ENCODE data around the gene CDK18. TPM values are rescaled to one million over a fixed set of nuclear protein-coding genes. Genes with fewer than 3 reads are reported as not detected.

Gene CDK18
- total and polyA plus RNA-seq, 3 experiments from 2014 or later, result 0.43 to 1.6 (median 1.4) TPM

GRCh38 chr1:205492201-205492667 is 12.2 kb upstream of the CDK18 start:
- DNase-seq, result no peak
- Histone ChIP-seq H3K36me3 (ENCODE audit: insufficient read depth, low read length) (no peaks in the 10 kb centered on the region), H3K4me3 (ENCODE audit: low read length) (no peak overlapping the region), H3K9me3 (ENCODE audit: low read length) (no peaks in the 10 kb centered on the region), H3K27ac (ENCODE audit: low read depth, low read length) (no peak overlapping the region), H3K27me3 (ENCODE audit: insufficient read depth, low read length, poor library complexity, severe bottlenecking) (peaks cover 12% of the 10 kb centered on the region), H3K4me1 (ENCODE audit: insufficient read depth, low read length) (no peaks in the 10 kb centered on the region)
- Mint-ChIP-seq H3K9me3 (no peaks in the 10 kb centered on the region), H3K36me3 (no peaks in the 10 kb centered on the region), H3K27me3 (peaks cover 14 to 43% of the 10 kb centered on the region in 2 donors), H3K4me1 (no peaks in the 10 kb centered on the region), H3K27ac (no peak overlapping the region), H3K4me3 (no peak overlapping the region)
- POLR2A ChIA-PET, result no interaction called here
- CTCF ChIA-PET, result interaction anchor here (0.6 to 3.6 kb wide), 5 partner anchors 32 to 165 kb away, joined by 3 to 21 read pairs (median 4); no protein-coding TSS in a partner anchor

GRCh38 chr1:205492774-205493173 is 11.7 kb upstream of the CDK18 start:
- H3K4me1 Mint-ChIP-seq, result no peaks in the 10 kb centered on the region
- ChIA-PET CTCF (interaction anchor here (1.4 to 3.6 kb wide), 2 partner anchors 31 to 62 kb away, joined by 4 to 21 read pairs; no protein-coding TSS in a partner anchor), POLR2A (no interaction called here)
- H3K4me3 Mint-ChIP-seq, result no peak overlapping the region
- peaks cover 14 to 46% of the 10 kb centered on the region in 2 donors for H3K27me3 Mint-ChIP-seq
- no peaks in the 10 kb centered on the region for H3K36me3 ChIP-seq (ENCODE audit: insufficient read depth, low read length)
- peaks cover 12% of the 10 kb centered on the region for H3K27me3 ChIP-seq (ENCODE audit: insufficient read depth, low read length, poor library complexity, severe bottlenecking)
- no peaks in the 10 kb centered on the region for H3K36me3 Mint-ChIP-seq
- H3K27ac ChIP-seq (ENCODE audit: low read depth, low read length), result no peak overlapping the region
- no peaks in the 10 kb centered on the region for H3K9me3 Mint-ChIP-seq
- H3K27ac Mint-ChIP-seq, result no peak overlapping the region
- H3K9me3 ChIP-seq (ENCODE audit: low read length), result no peaks in the 10 kb centered on the region
- no peak for DNase-seq
- no peaks in the 10 kb centered on the region for H3K4me1 ChIP-seq (ENCODE audit: insufficient read depth, low read length)
- no peak overlapping the region for H3K4me3 ChIP-seq (ENCODE audit: low read length)

GRCh38 chr1:205493241-205494085 is 11.0 kb upstream of the CDK18 start:
- Mint-ChIP-seq H3K4me3 (no peak overlapping the region), H3K27ac (no peak overlapping the region), H3K9me3 (no peaks in the 10 kb centered on the region), H3K27me3 (peaks cover 14 to 43% of the 10 kb centered on the region in 2 donors), H3K36me3 (no peaks in the 10 kb centered on the region), H3K4me1 (no peaks in the 10 kb centered on the region)
- no peaks in the 10 kb centered on the region for H3K4me1 ChIP-seq (ENCODE audit: insufficient read depth, low read length)
- ChIA-PET POLR2A (no interaction called here), CTCF (interaction anchor here (1.2 to 3.6 kb wide), 3 partner anchors 31 to 96 kb away, joined by 3 to 21 read pairs (median 4); no protein-coding TSS in a partner anchor)
- no peak overlapping the region for H3K4me3 ChIP-seq (ENCODE audit: low read length)
- no peaks in the 10 kb centered on the region for H3K36me3 ChIP-seq (ENCODE audit: insufficient read depth, low read length)
- no peak overlapping the region for H3K27ac ChIP-seq (ENCODE audit: low read depth, low read length)
- H3K27me3 ChIP-seq (ENCODE audit: insufficient read depth, low read length, poor library complexity, severe bottlenecking), result peaks cover 12% of the 10 kb centered on the region
- H3K9me3 ChIP-seq (ENCODE audit: low read length), result no peaks in the 10 kb centered on the region
- DNase-seq, result no peak

GRCh38 chr1:205494115-205494514 is 10.4 kb upstream of the CDK18 start:
- Histone ChIP-seq H3K9me3 (ENCODE audit: low read length) (no peaks in the 10 kb centered on the region), H3K36me3 (ENCODE audit: insufficient read depth, low read length) (no peaks in the 10 kb centered on the region), H3K4me3 (ENCODE audit: low read length) (no peak overlapping the region), H3K27me3 (ENCODE audit: insufficient read depth, low read length, poor library complexity, severe bottlenecking) (peaks cover 12% of the 10 kb centered on the region), H3K27ac (ENCODE audit: low read depth, low read length) (no peak overlapping the region), H3K4me1 (ENCODE audit: insufficient read depth, low read length) (no peaks in the 10 kb centered on the region)
- H3K9me3 Mint-ChIP-seq, result no peaks in the 10 kb centered on the region
- H3K4me3 Mint-ChIP-seq, result no peak overlapping the region
- no peak overlapping the region for H3K27ac Mint-ChIP-seq
- no peaks in the 10 kb centered on the region for H3K36me3 Mint-ChIP-seq
- ChIA-PET POLR2A (no interaction called here), CTCF (interaction anchor here (1.1 to 1.2 kb wide), 2 partner anchors 30 to 97 kb away, joined by 3 read pairs; no protein-coding TSS in a partner anchor)
- H3K4me1 Mint-ChIP-seq, result no peaks in the 10 kb centered on the region
- H3K27me3 Mint-ChIP-seq, result peaks cover 14 to 38% of the 10 kb centered on the region in 2 donors
- DNase-seq, result no peak

- ChIA-PET CTCF (interaction anchor here (1.1 to 1.9 kb wide), 2 partner anchors 10 to 28 kb away, joined by 3 to 9 read pairs; no protein-coding TSS in a partner anchor), POLR2A (no interaction called here)
- Mint-ChIP-seq H3K9me3 (no peaks in the 10 kb centered on the region), H3K4me3 (no peak overlapping the region), H3K4me1 (no peaks in the 10 kb centered on the region), H3K36me3 (no peaks in the 10 kb centered on the region), H3K27me3 (peaks cover 14 to 34% of the 10 kb centered on the region in 2 donors), H3K27ac (no peak overlapping the region)
- H3K27me3 ChIP-seq (ENCODE audit: insufficient read depth, low read length, poor library complexity, severe bottlenecking), result peaks cover 12% of the 10 kb centered on the region
- H3K27ac ChIP-seq (ENCODE audit: low read depth, low read length), result no peak overlapping the region
- no peaks in the 10 kb centered on the region for H3K4me1 ChIP-seq (ENCODE audit: insufficient read depth, low read length)
- no peak for DNase-seq
- no peaks in the 10 kb centered on the region for H3K36me3 ChIP-seq (ENCODE audit: insufficient read depth, low read length)
- H3K4me3 ChIP-seq (ENCODE audit: low read length), result no peak overlapping the region
- H3K9me3 ChIP-seq (ENCODE audit: low read length), result no peaks in the 10 kb centered on the region
These were observed 9.1 kb upstream of the CDK18 start for GRCh38 chr1:205495237-205495823.

- Histone ChIP-seq H3K36me3 (ENCODE audit: insufficient read depth, low read length) (no peaks in the 10 kb centered on the region), H3K9me3 (ENCODE audit: low read length) (no peaks in the 10 kb centered on the region), H3K4me1 (ENCODE audit: insufficient read depth, low read length) (no peaks in the 10 kb centered on the region), H3K27ac (ENCODE audit: low read depth, low read length) (no peak overlapping the region), H3K27me3 (ENCODE audit: insufficient read depth, low read length, poor library complexity, severe bottlenecking) (peaks cover 10% of the 10 kb centered on the region), H3K4me3 (ENCODE audit: low read length) (no peak overlapping the region)
- POLR2A ChIA-PET, result no interaction called here
- H3K36me3 Mint-ChIP-seq, result no peaks in the 10 kb centered on the region
- CTCF ChIA-PET, result interaction anchor here (0.9 to 1.9 kb wide), 2 partner anchors 11 to 100 kb away, joined by 3 to 9 read pairs; no protein-coding TSS in a partner anchor
- no peak overlapping the region for H3K4me3 Mint-ChIP-seq
- H3K9me3 Mint-ChIP-seq, result no peaks in the 10 kb centered on the region
- DNase-seq, result no peak
- peak overlapping the region in 1 of 8 donors; percentile 32 for H3K27ac Mint-ChIP-seq
- H3K4me1 Mint-ChIP-seq, result no peaks in the 10 kb centered on the region
- H3K27me3 Mint-ChIP-seq, result peaks cover 14 to 34% of the 10 kb centered on the region in 2 donors
These were observed 7.8 kb upstream of the CDK18 start for GRCh38 chr1:205496661-205497060.

GRCh38 chr1:205497351-205497750 is 7.1 kb upstream of the CDK18 start:
- ChIA-PET POLR2A (no interaction called here), CTCF (interaction anchor here (0.9 to 1.5 kb wide), 2 partner anchors 10 to 12 kb away, joined by 3 to 5 read pairs; no protein-coding TSS in a partner anchor)
- Mint-ChIP-seq H3K4me1 (no peaks in the 10 kb centered on the region), H3K27me3 (peaks cover 11 to 30% of the 10 kb centered on the region in 2 donors), H3K9me3 (no peaks in the 10 kb centered on the region), H3K4me3 (no peak overlapping the region), H3K27ac (peak overlapping the region in 1 of 8 donors; percentile 25), H3K36me3 (no peaks in the 10 kb centered on the region)
- H3K4me1 ChIP-seq (ENCODE audit: insufficient read depth, low read length), result no peaks in the 10 kb centered on the region
- no peaks in the 10 kb centered on the region for H3K36me3 ChIP-seq (ENCODE audit: insufficient read depth, low read length)
- H3K27ac ChIP-seq (ENCODE audit: low read depth, low read length), result no peak overlapping the region
- no peak for DNase-seq
- peaks cover 4% of the 10 kb centered on the region for H3K27me3 ChIP-seq (ENCODE audit: insufficient read depth, low read length, poor library complexity, severe bottlenecking)
- no peaks in the 10 kb centered on the region for H3K9me3 ChIP-seq (ENCODE audit: low read length)
- H3K4me3 ChIP-seq (ENCODE audit: low read length), result no peak overlapping the region

GRCh38 chr1:205499789-205500188 is 4.7 kb upstream of the CDK18 start:
- POLR2A ChIA-PET, result no interaction called here

More at GRCh38 chr1:205499789-205500188, 4.7 kb upstream of the CDK18 start:
- Histone ChIP-seq H3K4me1 (ENCODE audit: insufficient read depth, low read length) (no peaks in the 10 kb centered on the region), H3K27me3 (ENCODE audit: insufficient read depth, low read length, poor library complexity, severe bottlenecking) (no peaks in the 10 kb centered on the region), H3K36me3 (ENCODE audit: insufficient read depth, low read length) (no peaks in the 10 kb centered on the region), H3K9me3 (ENCODE audit: low read length) (no peaks in the 10 kb centered on the region), H3K27ac (ENCODE audit: low read depth, low read length) (no peak overlapping the region), H3K4me3 (ENCODE audit: low read length) (no peak overlapping the region)
- no peaks in the 10 kb centered on the region for H3K9me3 Mint-ChIP-seq
- peaks cover 3 to 6% (median 5%) of the 10 kb centered on the region in 3 donors for H3K4me1 Mint-ChIP-seq
- peaks cover 4 to 17% of the 10 kb centered on the region in 2 donors for H3K27me3 Mint-ChIP-seq
- H3K36me3 Mint-ChIP-seq, result no peaks in the 10 kb centered on the region
- no peak for DNase-seq
- no peak overlapping the region for H3K27ac Mint-ChIP-seq
- CTCF ChIA-PET, result interaction anchor here (1.7 to 1.9 kb wide), 3 partner anchors 12 to 23 kb away, joined by 5 to 7 read pairs (median 7); no protein-coding TSS in a partner anchor
- no peak overlapping the region for H3K4me3 Mint-ChIP-seq
